Stomach (tissue), 9 donors: ENCODE data around the gene USP34. TPM values are rescaled to one million over a fixed set of nuclear protein-coding genes. Genes with fewer than 3 reads are reported as not detected.
"Not testable (repeated sequence)": the region's sequence is repeated elsewhere in the genome, so short reads cannot be mapped to it uniquely, and the experiment has no call there.

Experiments
- DNase-seq, 2 donors: peaks; one replicate each; pipeline versions ENCODE4 v3.0.0 to v3.0.0-alpha.2; 2013 to 2019
- H3K27ac ChIP-seq, 5 donors: fragments of 200-600 bp in 4 of 5; sonication (generic) in 4 of 5; one replicate each; pipeline ENCODE4 v1.5.1; 2013 to 2019; ENCODE audit warnings: mild to moderate bottlenecking in 1 of 5, moderate library complexity in 1 of 5
- H3K27me3 ChIP-seq, 3 donors: fragments of 200-600 bp; sonication (generic); one replicate each; pipeline ENCODE4 v1.5.1; 2017 to 2019; ENCODE audit warnings: mixed run types in 1 of 3
- H3K36me3 ChIP-seq, 4 donors: fragments of 200-600 bp; sonication (generic); 1 replicate in 3 of 4; 2 replicates in 1 of 4; pipeline ENCODE4 v1.5.1; 2016 to 2019
- H3K4me1 ChIP-seq, 4 donors: fragments of 200-600 bp; sonication (generic); one replicate each; pipeline ENCODE4 v1.5.1; 2016 to 2019
- H3K4me3 ChIP-seq, 4 donors: fragments of 200-600 bp; sonication (generic) in 3 of 4; one replicate each; pipeline ENCODE4 v1.5.1; 2016 to 2019; ENCODE audit warnings: mild to moderate bottlenecking in 1 of 4
- H3K9me3 ChIP-seq, 4 donors: fragments of 200-600 bp; sonication (generic); one replicate each; pipeline ENCODE4 v1.5.1; 2016 to 2019
- EP300 ChIP-seq: sonication (generic); formaldehyde crosslinking; IDR thresholded peaks from one replicate; pipeline ENCODE4 v1.6.1; 2017; ENCODE audit warnings: antibody characterized with exemption
- POLR2A ChIP-seq, 4 donors: fragments of 450-650 bp; IDR thresholded peaks; one replicate each; pipeline ENCODE4 v1.6.1; 2016; ENCODE audit warnings: antibody characterized with exemption in 4 of 4, control low read depth in 2 of 4, mild to moderate bottlenecking in 1 of 4, moderate library complexity in 1 of 4
- POLR2AphosphoS5 ChIP-seq, 3 donors: sonication (generic); formaldehyde crosslinking; IDR thresholded peaks; one replicate each; pipeline ENCODE4 v1.6.1; 2016; ENCODE audit warnings: antibody characterized with exemption in 3 of 3
- WGBS, 5 donors: extraction: QIAGEN DNeasy Blood & Tissue Kit in 3 of 5; methylation state at CpG; one replicate each; pipeline versions ENCODE4 v1.1.5 to v1.1.7; 2013 to 2018; 5-methylcytosine and 5-hydroxymethylcytosine counted together
- intact Hi-C: fragments of 100-400 bp; cut with DNase I; formaldehyde crosslinking; loops from one replicate; pipeline ENCODE4 v1.15.1; 2023; ENCODE audit warnings: low total_unique reads
- polyA plus RNA-seq, 3 donors: library from polyadenylated mRNA; stranded (reverse); fragments of 200-250 nt; gene quantifications; one replicate each; pipeline ENCODE4 v1.2.3, GENCODE V29; 2013
- total RNA-seq, 5 donors: library from RNA; depleted of rRNA; stranded (reverse); fragments of >200 nt; gene quantifications; one replicate each; pipeline versions ENCODE4 v1.1.0 to v1.2.3, GENCODE V29; 2014 to 2016
- TF ChIP-seq, protein P1 (sequence below), 7 experiments: fragments of 450-650 bp in 4 of 7; fragments of 200-600 bp in 3 of 7; sonication (generic) in 3 of 7; IDR thresholded peaks; one replicate each; pipeline ENCODE4 v1.5.1; 2016 to 2019; ENCODE audit warnings: antibody characterized with exemption in 7 of 7, control low read depth in 2 of 7, mild to moderate bottlenecking in 1 of 7
- donor health status: healthy with polysubstance abuse.
- donor health status: Bipolar disorder and iron deficiency.
- donor health status: healthy.

USP34 gene
- total and polyA plus RNA-seq, 8 donors = 21.1 to 300 (median 73.2) TPM

DNA sequence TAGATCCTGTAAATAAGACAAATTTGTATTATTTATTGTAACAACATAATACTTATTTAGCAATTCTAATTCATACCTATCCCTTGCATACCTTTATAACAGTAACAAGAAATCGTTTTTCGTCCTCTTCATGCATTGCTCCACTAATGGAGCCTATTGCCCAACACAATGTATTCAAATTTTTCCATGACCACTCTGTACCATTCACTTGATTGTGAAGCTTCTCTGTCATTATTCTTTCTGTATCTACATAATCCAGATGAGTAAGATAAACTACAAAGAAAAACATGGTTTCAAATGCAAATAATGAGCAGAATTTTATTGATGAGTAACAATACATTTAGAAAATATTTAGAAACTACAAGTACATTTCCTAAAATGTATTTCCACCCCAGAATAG is 21.6 kb upstream of the USP34 start:
- no peak for DNase-seq
- Histone ChIP-seq H3K9me3 (no peaks in the 10 kb centered on the region), H3K4me1 (no peaks in the 10 kb centered on the region), H3K4me3 (no peak overlapping the region), H3K36me3 (peaks cover 70 to 100% (median 100%) of the 10 kb centered on the region in 4 donors), H3K27ac (no peak overlapping the region), H3K27me3 (no peaks in the 10 kb centered on the region)
- 87 to 96% (median 93%) methylated on average over 2 of the region's 2 CpGs for WGBS, 5 donors
- TF ChIP-seq POLR2A (IDR thresholded peaks at IDR 0.05) (no peak), POLR2AphosphoS5 (IDR thresholded peaks at IDR 0.05) (no peak), EP300 (no peak)
- TF ChIP-seq, protein P1, sequence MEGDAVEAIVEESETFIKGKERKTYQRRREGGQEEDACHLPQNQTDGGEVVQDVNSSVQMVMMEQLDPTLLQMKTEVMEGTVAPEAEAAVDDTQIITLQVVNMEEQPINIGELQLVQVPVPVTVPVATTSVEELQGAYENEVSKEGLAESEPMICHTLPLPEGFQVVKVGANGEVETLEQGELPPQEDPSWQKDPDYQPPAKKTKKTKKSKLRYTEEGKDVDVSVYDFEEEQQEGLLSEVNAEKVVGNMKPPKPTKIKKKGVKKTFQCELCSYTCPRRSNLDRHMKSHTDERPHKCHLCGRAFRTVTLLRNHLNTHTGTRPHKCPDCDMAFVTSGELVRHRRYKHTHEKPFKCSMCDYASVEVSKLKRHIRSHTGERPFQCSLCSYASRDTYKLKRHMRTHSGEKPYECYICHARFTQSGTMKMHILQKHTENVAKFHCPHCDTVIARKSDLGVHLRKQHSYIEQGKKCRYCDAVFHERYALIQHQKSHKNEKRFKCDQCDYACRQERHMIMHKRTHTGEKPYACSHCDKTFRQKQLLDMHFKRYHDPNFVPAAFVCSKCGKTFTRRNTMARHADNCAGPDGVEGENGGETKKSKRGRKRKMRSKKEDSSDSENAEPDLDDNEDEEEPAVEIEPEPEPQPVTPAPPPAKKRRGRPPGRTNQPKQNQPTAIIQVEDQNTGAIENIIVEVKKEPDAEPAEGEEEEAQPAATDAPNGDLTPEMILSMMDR (IDR thresholded peaks at IDR 0.05) = no peak
- intact Hi-C loops = no loop called here

DNA sequence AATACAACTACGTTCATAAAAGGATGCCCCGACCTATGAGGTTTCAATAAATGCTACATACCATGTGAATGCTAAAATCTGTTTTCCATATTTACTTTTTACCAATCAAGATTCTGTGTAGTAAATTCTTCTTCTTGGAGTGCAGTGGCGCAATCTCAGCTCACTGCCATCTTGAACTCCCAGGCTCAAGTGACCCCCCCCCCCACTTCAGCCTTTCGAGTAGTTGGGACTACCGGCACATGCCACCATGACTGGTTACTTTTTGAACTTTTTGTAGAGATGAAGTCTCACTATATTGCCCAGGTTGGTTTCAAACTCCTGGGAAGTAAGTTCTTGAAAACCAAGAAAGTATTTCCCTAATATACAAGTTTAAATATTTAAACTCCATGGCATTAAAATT is 14.4 kb upstream of the USP34 start:
- TF ChIP-seq POLR2AphosphoS5 (IDR thresholded peaks at IDR 0.05) = no peak
- no peak for TF ChIP-seq EP300
- TF ChIP-seq, protein P1 (IDR thresholded peaks at IDR 0.05) = no peak
- TF ChIP-seq POLR2A (IDR thresholded peaks at IDR 0.05) = no peak
- no peaks in the 10 kb centered on the region for H3K4me1 ChIP-seq
- H3K27ac ChIP-seq = no peak overlapping the region
- no peak for DNase-seq
- no peaks in the 10 kb centered on the region for H3K27me3 ChIP-seq
- H3K9me3 ChIP-seq = no peaks in the 10 kb centered on the region
- 97 to 98% (median 98%) methylated on average over 5 of the region's 5 CpGs for WGBS, 5 donors
- H3K36me3 ChIP-seq = peaks cover 46 to 100% (median 99%) of the 10 kb centered on the region in 4 donors
- no peak overlapping the region for H3K4me3 ChIP-seq
- intact Hi-C loops = no loop called here

DNA sequence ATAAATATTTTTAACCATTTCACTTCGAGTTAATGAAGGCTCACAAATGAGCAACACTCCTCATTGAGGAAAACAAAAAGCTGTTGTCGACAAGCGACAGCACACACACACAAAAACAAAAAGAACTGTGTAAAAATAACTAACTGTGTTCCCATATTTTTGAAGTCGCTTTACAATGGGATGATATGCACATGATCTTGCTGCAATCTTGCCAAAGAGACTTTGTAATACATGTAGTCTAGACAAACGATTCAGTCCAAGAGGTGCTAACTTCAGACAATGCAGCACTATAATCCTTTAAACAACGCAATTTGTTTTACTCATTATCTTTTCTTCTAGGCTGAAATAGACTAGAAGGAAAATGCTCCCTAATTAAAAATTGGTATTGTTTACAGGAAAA is 7.2 kb upstream of the USP34 start:
- H3K36me3 ChIP-seq = peaks cover 24 to 73% (median 69%) of the 10 kb centered on the region in 4 donors
- intact Hi-C loops = no loop called here

DNA sequence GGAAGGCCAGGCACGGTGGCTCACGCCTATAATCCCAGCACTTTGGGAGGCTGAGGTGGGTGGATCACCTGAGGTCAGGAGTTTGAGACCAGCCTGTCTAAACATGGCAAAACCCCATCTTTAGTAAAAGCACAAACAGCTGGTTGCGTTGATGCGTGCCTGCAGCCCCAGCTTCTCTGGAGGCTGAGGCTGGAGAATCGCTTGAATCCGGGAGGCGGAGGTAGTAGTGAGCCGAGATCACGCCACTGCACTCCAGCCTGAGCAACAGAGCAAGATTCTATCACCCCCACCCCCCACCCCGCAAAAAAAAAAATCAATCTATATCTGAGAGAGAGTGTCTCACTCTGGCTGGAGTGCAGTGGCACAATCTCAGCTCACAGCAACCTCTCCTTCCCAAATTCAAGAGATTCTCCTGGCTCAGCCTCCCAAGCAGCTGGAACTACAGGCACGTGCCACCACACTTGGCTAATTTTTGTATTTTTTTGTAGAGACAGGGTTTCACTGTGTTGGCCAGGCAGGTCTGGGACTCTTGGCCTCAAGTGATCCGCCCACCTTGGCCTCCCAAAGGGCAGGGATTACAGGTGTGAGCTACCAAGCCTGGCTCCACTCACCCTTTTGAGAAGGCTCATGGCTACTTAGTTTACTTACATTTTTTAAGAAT is 6.2 kb upstream of the USP34 start:
- WGBS, 5 donors = 95 to 98% (median 97%) methylated on average over 10 to 12 of the region's 12 CpGs
- H3K27me3 ChIP-seq, H3K27ac ChIP-seq, H3K9me3 ChIP-seq, H3K4me1 ChIP-seq, DNase-seq, H3K4me3 ChIP-seq, intact Hi-C loops: not testable (repeated sequence)
- H3K36me3 ChIP-seq = peaks cover 18 to 63% (median 59%) of the 10 kb centered on the region in 4 donors

More for the DNA sequence above, 7.2 kb upstream of the USP34 start:
- no peak for DNase-seq
- Histone ChIP-seq H3K4me1 (no peaks in the 10 kb centered on the region), H3K4me3 (no peak overlapping the region), H3K9me3 (no peaks in the 10 kb centered on the region), H3K27ac (no peak overlapping the region), H3K27me3 (no peaks in the 10 kb centered on the region)
- TF ChIP-seq POLR2A (IDR thresholded peaks at IDR 0.05) = no peak
- TF ChIP-seq, protein P1 (IDR thresholded peaks at IDR 0.05) = no peak
- 80 to 88% (median 84%) methylated on average over 6 of the region's 6 CpGs for WGBS, 5 donors
